ENCODE data around the gene LAMA2.

GRCh38 chr6:129546702-129547101 lies 663.8 kb downstream of the LAMA2 start:
- no peak for TF ChIP-seq CTCF (IDR thresholded peaks at IDR 0.05; ENCODE audit: low read depth, low read length)
- no peak for TF ChIP-seq MAX (IDR thresholded peaks at IDR 0.05; ENCODE audit: low read depth, low read length)
- no peak for TF ChIP-seq MYC (IDR thresholded peaks at IDR 0.05; ENCODE audit: low read depth, low read length)
- no peak for TF ChIP-seq POLR2A (IDR thresholded peaks at IDR 0.05; ENCODE audit: extremely low read depth, insufficient read length)

Measured in NB4 (cell line).